Activated CD4-positive, CD25-positive, alpha-beta regulatory T cell treated with anti-CD3 and anti-CD28 coated beads, Interleukin-2, amount 50 U/mL, for 72 hours (primary cell): Measurements from ENCODE around the gene WRAP73.

Source experiments
- DNase-seq: peaks from one replicate; pipeline ENCODE4 v3.0.0; 2021

The WRAP73 gene

GRCh38 chr1:3668585-3669300 is 18.8 kb upstream of the WRAP73 start:
- no peak for DNase-seq

DNA sequence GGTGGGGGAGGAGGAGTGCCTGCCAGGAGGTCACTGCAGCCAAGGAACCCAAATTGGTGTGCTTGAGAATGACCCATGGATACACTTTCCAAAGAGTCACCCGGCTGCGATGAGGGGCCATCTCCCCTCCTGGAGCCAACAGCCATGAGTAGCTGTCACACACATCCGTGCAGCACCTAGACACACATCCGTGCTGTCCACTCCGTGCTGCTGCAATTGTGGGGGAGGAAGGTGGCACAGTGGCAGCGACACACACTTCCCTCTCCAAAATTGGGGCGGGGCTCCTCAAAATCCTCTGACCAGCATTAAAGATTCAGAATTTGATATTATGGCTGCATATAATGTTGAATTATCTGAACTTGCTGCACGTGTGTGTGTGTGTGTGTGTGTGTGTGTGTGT is 18.2 kb upstream of the WRAP73 start:
- DNase-seq, result no peak

- DNase-seq, result no peak
Observed at GRCh38 chr1:3664700-3665375, 14.9 kb upstream of the WRAP73 start.

GRCh38 chr1:3663999-3664699 is 14.2 kb upstream of the WRAP73 start:
- no peak for DNase-seq

- DNase-seq, result no peak
Observed at GRCh38 chr1:3662080-3662671, 12.3 kb upstream of the WRAP73 start.

GRCh38 chr1:3661631-3662030 is 11.7 kb upstream of the WRAP73 start:
- no peak for DNase-seq

DNA sequence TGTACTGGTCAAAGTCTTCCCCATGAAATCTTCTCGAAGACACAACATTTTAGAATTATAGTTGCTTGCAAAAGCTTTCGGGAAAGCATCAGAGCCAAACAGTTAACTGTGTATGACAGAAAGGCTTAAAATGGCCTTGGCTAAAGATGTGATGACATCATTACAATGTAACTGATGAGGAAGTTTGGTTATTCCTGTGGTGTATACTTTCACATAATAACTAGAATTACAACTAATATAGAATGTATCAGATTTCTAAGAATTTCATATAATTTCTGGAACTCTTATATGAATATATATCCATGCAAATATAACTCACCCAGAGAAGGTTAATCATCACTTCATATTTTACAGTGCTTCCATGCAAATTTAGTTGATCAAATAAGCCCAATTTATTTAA is 10.8 kb upstream of the WRAP73 start:
- no peak for DNase-seq

- DNase-seq, result no peak
Observed at GRCh38 chr1:3659093-3659492, 9.2 kb upstream of the WRAP73 start.

DNA sequence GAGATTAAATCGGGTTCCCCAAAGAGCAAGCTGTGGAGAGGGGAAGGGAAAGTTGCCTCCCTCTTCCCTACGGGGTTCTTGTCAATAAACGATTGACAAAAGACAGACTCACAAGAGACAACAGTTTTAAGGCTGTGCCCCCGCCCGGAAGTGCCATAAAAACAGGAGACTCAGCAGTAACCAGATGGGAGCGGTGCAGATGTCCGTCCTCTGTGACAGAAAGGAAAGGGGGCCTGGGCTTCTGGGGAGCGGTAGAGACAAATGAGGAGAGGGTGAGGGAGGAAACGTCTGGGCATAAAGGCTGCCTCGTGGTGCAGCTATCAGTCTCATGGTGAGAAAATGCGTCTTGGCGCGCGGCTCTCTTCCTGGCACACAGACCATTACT is 8.3 kb upstream of the WRAP73 start:
- no peak for DNase-seq

DNA sequence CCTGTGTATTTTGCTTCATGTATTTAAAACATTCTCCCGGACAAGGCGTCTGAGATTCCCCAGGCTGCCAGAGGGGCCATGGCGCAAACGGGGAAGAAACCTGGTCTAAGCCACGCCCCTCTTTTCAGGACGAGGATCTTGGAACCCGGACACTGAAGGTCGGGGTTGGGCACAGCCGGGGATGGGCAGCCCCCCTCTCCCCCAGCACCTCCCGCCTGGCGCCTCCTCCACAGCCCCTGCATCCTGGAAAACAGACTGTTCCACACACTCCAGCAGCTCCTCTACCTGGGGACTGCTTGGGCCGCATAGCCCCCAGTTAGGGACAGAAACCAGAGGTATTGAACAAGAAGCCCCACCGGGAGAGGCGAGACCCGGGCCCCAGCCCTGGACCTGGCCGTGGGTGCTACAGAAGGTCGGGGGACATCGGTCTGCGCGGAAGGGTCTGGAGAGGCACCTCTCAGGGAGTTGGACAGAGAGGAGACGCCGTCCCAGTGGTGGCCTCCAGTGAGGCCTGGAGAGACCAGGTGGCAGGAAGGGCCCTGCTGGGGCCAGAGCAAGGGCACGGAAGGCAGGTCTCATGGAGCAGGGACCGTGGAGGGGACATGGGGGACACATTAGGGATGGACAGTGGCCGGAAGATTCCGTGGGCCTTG is 7.8 kb upstream of the WRAP73 start:
- DNase-seq, result no peak

- no peak for DNase-seq
Observed at GRCh38 chr1:3657096-3657475, 7.2 kb upstream of the WRAP73 start.

DNA sequence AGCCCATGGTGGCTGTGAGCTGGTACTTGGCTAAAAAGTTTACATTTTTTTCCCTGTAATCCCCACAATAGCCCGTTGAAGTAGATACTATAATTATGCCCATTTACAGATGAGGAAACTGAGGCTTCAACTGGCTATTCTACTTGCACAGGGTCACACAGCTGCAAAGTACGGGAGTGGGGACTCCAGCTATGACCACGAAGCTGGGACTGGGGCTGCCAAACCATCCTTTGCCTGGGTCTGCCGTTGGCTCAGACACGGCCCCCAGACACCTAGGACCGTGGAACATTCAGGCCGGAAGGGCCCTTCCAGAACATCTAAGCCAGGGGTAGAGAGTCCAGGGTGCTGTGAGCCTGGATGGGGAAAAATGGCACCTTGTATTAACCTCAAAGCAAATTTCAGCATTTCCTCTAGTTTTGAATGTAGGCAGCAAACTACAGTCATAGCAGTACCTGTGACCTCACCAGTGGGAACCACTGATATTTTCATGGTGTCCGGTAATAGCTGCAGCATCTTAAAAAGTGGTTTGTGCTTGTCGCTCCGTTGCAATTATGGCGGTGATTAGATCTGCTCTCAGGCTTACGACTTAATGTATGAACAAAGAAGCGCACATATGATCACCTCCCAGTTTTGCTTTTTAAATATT is 6.7 kb upstream of the WRAP73 start:
- no peak for DNase-seq

- no peak for DNase-seq
Observed at GRCh38 chr1:3654549-3655281, 4.8 kb upstream of the WRAP73 start.

DNA sequence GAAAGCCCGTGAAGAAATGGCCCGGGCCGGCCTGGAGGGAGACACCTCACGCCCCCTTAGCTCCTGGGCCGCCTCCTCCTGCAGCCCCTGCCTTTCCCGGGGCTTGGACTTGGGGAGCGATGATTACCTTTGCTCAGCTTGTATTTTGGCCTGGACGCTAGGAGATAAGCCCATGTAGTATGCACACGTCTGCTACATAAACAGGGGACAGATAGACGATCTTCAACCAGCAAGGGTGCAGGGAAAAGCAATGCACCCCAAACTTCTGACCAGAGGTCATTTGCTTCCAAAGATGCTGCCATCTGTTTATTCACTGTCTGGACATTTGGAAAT is 3.3 kb upstream of the WRAP73 start:
- no peak for DNase-seq

DNA sequence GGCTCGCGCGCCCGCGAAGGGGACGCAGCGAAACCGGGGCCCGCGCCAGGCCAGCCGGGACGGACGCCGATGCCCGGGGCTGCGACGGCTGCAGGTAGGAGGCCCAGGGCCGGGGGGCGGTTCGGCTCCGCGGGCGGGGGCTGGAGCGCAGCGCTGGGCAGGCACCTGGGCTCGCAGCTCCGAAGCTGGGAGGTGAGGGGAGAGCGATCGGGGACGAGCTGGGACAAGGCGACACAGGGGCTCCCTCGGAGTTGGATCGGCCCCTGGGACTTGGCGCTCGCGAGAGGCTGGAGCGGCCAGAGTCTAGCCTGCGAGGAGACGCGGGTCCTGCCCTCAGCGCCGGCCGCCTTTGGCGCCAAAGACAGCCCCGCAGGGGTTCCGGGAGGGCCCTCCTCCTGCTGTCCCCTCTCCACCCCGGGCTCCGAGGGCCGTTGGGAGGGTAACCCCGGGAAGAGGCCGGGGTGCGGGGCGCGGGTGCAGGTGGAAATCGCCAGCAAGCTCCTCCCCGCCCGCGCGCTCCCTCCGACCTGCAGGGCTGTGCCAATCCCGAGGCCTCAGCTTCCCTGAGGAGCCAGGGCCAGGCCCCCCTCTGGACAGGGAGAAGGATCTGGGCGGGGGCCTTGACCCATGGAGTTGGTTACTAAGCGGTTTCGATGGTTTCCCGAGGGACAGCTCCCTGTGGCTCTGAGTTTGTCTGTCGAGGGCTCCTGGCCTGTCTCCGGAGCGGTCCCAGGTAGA is 2.8 kb upstream of the WRAP73 start:
- no peak for DNase-seq

DNA sequence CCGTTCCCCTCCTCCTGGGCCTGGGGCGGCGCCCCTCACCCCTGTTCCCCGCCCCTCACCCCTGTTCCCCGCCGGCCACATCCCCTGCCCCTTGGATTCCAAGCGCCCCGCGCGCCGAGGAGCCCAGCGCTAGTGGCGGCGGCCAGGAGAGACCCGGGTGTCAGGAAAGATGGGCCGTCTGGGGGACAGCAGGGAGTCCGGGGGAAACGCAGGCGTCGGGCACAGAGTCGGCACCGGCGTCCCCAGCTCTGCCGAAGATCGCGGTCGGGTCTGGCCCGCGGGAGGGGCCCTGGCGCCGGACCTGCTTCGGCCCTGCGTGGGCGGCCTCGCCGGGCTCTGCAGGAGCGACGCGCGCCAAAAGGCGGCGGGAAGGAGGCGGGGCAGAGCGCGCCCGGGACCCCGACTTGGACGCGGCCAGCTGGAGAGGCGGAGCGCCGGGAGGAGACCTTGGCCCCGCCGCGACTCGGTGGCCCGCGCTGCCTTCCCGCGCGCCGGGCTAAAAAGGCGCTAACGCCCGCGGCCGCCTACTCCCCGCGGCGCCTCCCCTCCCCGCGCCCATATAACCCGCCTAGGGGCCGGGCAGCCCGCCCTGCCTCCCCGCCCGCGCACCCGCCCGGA is 2.1 kb upstream of the WRAP73 start, which contains the start of gene TP73:
TSS of gene TP73 (plus strand) at position 587 of the 618 bp plus-strand sequence. CDS start 29,850 bp downstream, outside the sequence.
- no peak for DNase-seq

- DNase-seq, result no peak
Observed at GRCh38 chr1:3651026-3651929, 1.4 kb upstream of the WRAP73 start.

- no peak for DNase-seq
Observed at GRCh38 chr1:3650248-3651025, 534 bp upstream of the WRAP73 start.

DNA sequence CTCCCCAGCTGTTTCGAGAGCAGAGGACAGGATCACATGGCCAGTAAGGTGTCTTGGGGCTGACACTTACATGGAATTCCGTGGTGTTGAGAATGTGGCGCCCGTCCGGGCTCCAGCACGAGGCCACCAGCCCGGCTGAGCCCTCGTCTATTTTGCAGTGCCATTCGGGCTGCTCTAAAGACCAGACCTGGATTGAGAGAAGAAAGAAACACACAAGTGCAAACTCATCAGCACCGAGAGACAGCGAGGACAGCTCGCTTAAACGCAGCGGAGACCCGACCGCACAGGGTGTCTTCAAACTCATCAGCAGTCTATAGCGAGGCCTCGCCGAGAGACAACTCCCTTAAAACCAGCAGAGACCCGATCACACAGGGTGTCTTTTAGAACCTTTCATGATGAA is 3.3 kb downstream of the WRAP73 start:
- no peak for DNase-seq
